Liver (tissue), 9 donors: ENCODE data around the gene ADK. TPM values are rescaled to one million over a fixed set of nuclear protein-coding genes. Genes with fewer than 3 reads are reported as not detected.

Source experiments
- DNase-seq: peaks from one replicate; pipeline ENCODE4 v3.0.0-alpha.2; 2017; ENCODE audit warnings: low spot score
- H3K27ac ChIP-seq, 2 donors: one replicate each; pipeline ENCODE4 v1.7.0; 2013; ENCODE audit warnings: inconsistent platforms in 2 of 2, low read length in 2 of 2, control low read depth in 1 of 2, low read depth in 1 of 2, mild to moderate bottlenecking in 1 of 2
- H3K27me3 ChIP-seq, 4 donors: one replicate each; pipeline versions ENCODE4 v1.6.1 to v1.7.0; 2013; ENCODE audit warnings: low read length in 3 of 4, inconsistent platforms in 1 of 4, mild to moderate bottlenecking in 1 of 4, moderate library complexity in 1 of 4; ENCODE audit not compliant: control insufficient read depth in 4 of 4, insufficient read depth in 4 of 4
- H3K36me3 ChIP-seq, 4 donors: one replicate each; pipeline versions ENCODE4 v1.6.1 to v1.7.0; 2013; ENCODE audit warnings: low read length in 3 of 4, mild to moderate bottlenecking in 3 of 4, low read depth in 1 of 4, moderate library complexity in 1 of 4; ENCODE audit not compliant: control insufficient read depth in 4 of 4, insufficient read depth in 3 of 4
- H3K4me1 ChIP-seq, 4 donors: one replicate each; pipeline versions ENCODE4 v1.6.1 to v1.7.0; 2013; ENCODE audit warnings: low read length in 3 of 4, mild to moderate bottlenecking in 3 of 4, moderate library complexity in 1 of 4; ENCODE audit not compliant: control insufficient read depth in 4 of 4, insufficient read depth in 4 of 4
- H3K4me3 ChIP-seq, 3 donors: one replicate each; pipeline versions ENCODE4 v1.6.1 to v1.7.0; 2013; ENCODE audit warnings: low read length in 3 of 3, control low read depth in 1 of 3, low read depth in 1 of 3, mild to moderate bottlenecking in 1 of 3
- H3K9ac ChIP-seq, 2 donors: one replicate each; pipeline ENCODE4 v1.7.0; 2013; ENCODE audit warnings: low read length in 2 of 2, mild to moderate bottlenecking in 2 of 2, moderate library complexity in 2 of 2, control low read depth in 1 of 2, low read depth in 1 of 2
- H3K9me3 ChIP-seq, 4 donors: one replicate each; pipeline versions ENCODE4 v1.6.1 to v1.7.0; 2013; ENCODE audit warnings: low read length in 3 of 4; ENCODE audit not compliant: control insufficient read depth in 4 of 4
- ATF3 ChIP-seq: IDR thresholded peaks from 2 replicates; pipeline ENCODE4 v1.6.1; 2016; ENCODE audit warnings: antibody characterized with exemption
- CTCF ChIP-seq: fragments of 150-350 bp; IDR thresholded peaks from 2 replicates; pipeline ENCODE4 v1.5.1; 2017; ENCODE audit warnings: improper control_type of control experiment, low read depth, low read length; ENCODE audit not compliant: missing input control
- FOXA1 ChIP-seq: IDR thresholded peaks from 2 replicates; pipeline ENCODE4 v1.6.1; 2016; ENCODE audit warnings: antibody characterized with exemption
- FOXA2 ChIP-seq: IDR thresholded peaks from 2 replicates; pipeline ENCODE4 v1.6.1; 2016; ENCODE audit warnings: antibody characterized with exemption
- GABPA ChIP-seq, 2 donors: IDR thresholded peaks in 1 of 2; conservative IDR thresholded peaks in 1 of 2; 2 replicates each; pipeline ENCODE4 v1.6.1; 2016; ENCODE audit warnings: antibody characterized with exemption in 2 of 2, mild to moderate bottlenecking in 1 of 2, moderate library complexity in 1 of 2
- HNF4A ChIP-seq, 2 donors: conservative IDR thresholded peaks; 2 replicates each; pipeline ENCODE4 v1.6.1; 2016; ENCODE audit warnings: antibody characterized with exemption in 2 of 2, mild to moderate bottlenecking in 2 of 2
- HNF4G ChIP-seq: IDR thresholded peaks from 2 replicates; pipeline ENCODE4 v1.6.1; 2016; ENCODE audit warnings: antibody characterized with exemption
- JUND ChIP-seq, 2 donors: IDR thresholded peaks; 2 replicates each; pipeline ENCODE4 v1.6.1; 2016; ENCODE audit warnings: antibody characterized with exemption in 2 of 2
- NR2F2 ChIP-seq: IDR thresholded peaks from 2 replicates; pipeline ENCODE4 v1.6.1; 2016; ENCODE audit warnings: antibody characterized with exemption
- RAD21 ChIP-seq, 2 donors: IDR thresholded peaks; 2 replicates each; pipeline ENCODE4 v1.6.1; 2016; ENCODE audit warnings: antibody characterized with exemption in 2 of 2, mild to moderate bottlenecking in 2 of 2
- REST ChIP-seq: IDR thresholded peaks from 2 replicates; pipeline ENCODE4 v1.6.1; 2016; ENCODE audit warnings: antibody characterized with exemption, mild to moderate bottlenecking
- RXRA ChIP-seq, 2 donors: IDR thresholded peaks; 2 replicates each; pipeline ENCODE4 v1.6.1; 2017 to 2018; ENCODE audit warnings: antibody characterized with exemption in 2 of 2, mild to moderate bottlenecking in 1 of 2
- SP1 ChIP-seq: IDR thresholded peaks from 2 replicates; pipeline ENCODE4 v1.6.1; 2018; ENCODE audit warnings: antibody characterized with exemption, mild to moderate bottlenecking
- TAF1 ChIP-seq: conservative IDR thresholded peaks from 2 replicates; pipeline ENCODE4 v1.6.1; 2016; ENCODE audit warnings: antibody characterized with exemption, mild to moderate bottlenecking
- YY1 ChIP-seq: IDR thresholded peaks from 2 replicates; pipeline ENCODE4 v1.6.1; 2016; ENCODE audit warnings: antibody characterized with exemption, mild to moderate bottlenecking
- ZBTB33 ChIP-seq: IDR thresholded peaks from 2 replicates; pipeline ENCODE4 v1.6.1; 2016; ENCODE audit warnings: antibody characterized with exemption
- WGBS: extraction: QIAGEN DNeasy Blood & Tissue Kit; methylation state at CpG from one replicate; pipeline ENCODE4 v1.1.7; 2013; 5-methylcytosine and 5-hydroxymethylcytosine counted together
- polyA plus RNA-seq, 2 donors: library from polyadenylated mRNA; stranded (reverse) in 1 of 2; unstranded in 1 of 2; fragments of 200-250 nt in 1 of 2; fragments of >200 nt in 1 of 2; fragmentation: Nextera tagmentation in 1 of 2; extraction: Ambion mirVana in 1 of 2; gene quantifications; one replicate each; pipeline versions ENCODE4 v1.2.1 to v1.2.3, GENCODE V29; 2013 to 2015
- total RNA-seq, 2 donors: library from RNA; depleted of rRNA; stranded (reverse); fragments of >200 nt; gene quantifications; one replicate each; pipeline ENCODE4 v1.2.3, GENCODE V29; 2014
- donor health status: healthy.
- donor health status: healthy.
- donor health status: healthy.
- donor health status: healthy.
- donor health status: healthy.

The ADK gene
- total and polyA plus RNA-seq, 4 donors, result 18.0 to 110 (median 65.5) TPM

- no peaks in the 10 kb centered on the region for H3K27me3 ChIP-seq
- peaks cover 0 to 1% (median 0%) of the 10 kb centered on the region in 4 donors for H3K4me1 ChIP-seq
- TF ChIP-seq ATF3 (no peak), JUND (IDR thresholded peaks at IDR 0.05) (no peak), NR2F2 (no peak), REST (no peak), TAF1 (no peak), YY1 (no peak), HNF4A (conservative IDR thresholded peaks at IDR 0.05) (no peak), GABPA (IDR thresholded peaks at IDR 0.05 in 1 of 2, conservative IDR thresholded peaks at IDR 0.05 in 1 of 2) (no peak), FOXA1 (no peak), ZBTB33 (no peak), FOXA2 (no peak), RAD21 (IDR thresholded peaks at IDR 0.05) (no peak), SP1 (no peak), RXRA (IDR thresholded peaks at IDR 0.05) (no peak), CTCF (no peak)
- no peak overlapping the region for H3K9ac ChIP-seq
- no peak overlapping the region for H3K4me3 ChIP-seq
- no peak overlapping the region for H3K27ac ChIP-seq
- DNase-seq, result no peak
- H3K36me3 ChIP-seq, result no peaks in the 10 kb centered on the region
- H3K9me3 ChIP-seq, result no peaks in the 10 kb centered on the region
Observed at GRCh38 chr10:74437822-74438221, 286.8 kb downstream of the ADK start.

- Histone ChIP-seq H3K4me1 (no peaks in the 10 kb centered on the region), H3K9ac (no peak overlapping the region), H3K27me3 (no peaks in the 10 kb centered on the region), H3K4me3 (no peak overlapping the region), H3K9me3 (no peaks in the 10 kb centered on the region), H3K36me3 (no peaks in the 10 kb centered on the region), H3K27ac (no peak overlapping the region)
- TF ChIP-seq SP1, result no peak
- no peak for TF ChIP-seq HNF4G
- WGBS, result 57% methylated on average over 1 of the region's 1 CpG
- no peak for DNase-seq
Observed at GRCh38 chr10:74439213-74439612, 288.2 kb downstream of the ADK start.
